SU-DHL-6 (cell line): ENCODE results near the gene KCNG4.

Experiments
- CTCF ChIP-seq: fragments of 200-600 bp; sonication (generic); IDR thresholded peaks from one replicate; pipeline ENCODE4 v1.5.1; 2017; ENCODE audit warnings: antibody characterized with exemption, mild to moderate bottlenecking, low read length, moderate library complexity; ENCODE audit not compliant: insufficient read depth, poor library complexity, severe bottlenecking
- EZH2phosphoT487 ChIP-seq: fragments of 200-600 bp; sonication (generic), shearing (Covaris generic); conservative IDR thresholded peaks from 2 replicates; pipeline ENCODE4 v1.6.1; 2018; ENCODE audit warnings: mild to moderate bottlenecking, antibody characterized with exemption, low read length, moderate library complexity, mixed read lengths

GRCh38 chr16:84267380-84267779, 27.6 kb upstream of the KCNG4 start:
- TF ChIP-seq CTCF = no peak
- no peak for TF ChIP-seq EZH2phosphoT487
